ENCODE results near the gene APOM. TPM values are rescaled to one million over a fixed set of nuclear protein-coding genes. Genes with fewer than 3 reads are reported as not detected.

Gene APOM
- total and polyA plus RNA-seq, 11 donors = 0.54 to 6.6 (median 1.8) TPM

- intact Hi-C loops (cut with DNase I) = loop anchor here in 4 of 10 donors (2.0 to 5.0 kb wide), 3 partner anchors 26 to 129 kb away; partner anchors contain the start of genes DDAH2 (in 2 of the 4) and CLIC1 (in 1 of the 4)
- 1 to 2% (median 1%) methylated on average over 38 to 54 of the region's 54 CpGs for WGBS, 4 donors
- Histone ChIP-seq H3K27me3 (no peaks in the 10 kb centered on the region), H3K4me1 (peaks cover 3 to 30% (median 21%) of the 10 kb centered on the region in 12 donors), H3K9me3 (no peaks in the 10 kb centered on the region), H3K4me3 (peak within 1 kb of the TSS; percentile 58 to 99 (median 78)), H3K27ac (peak within 1 kb of the TSS; percentile 90 to 100 (median 98)), H3K36me3 (peaks cover 0 to 32% (median 25%) of the 10 kb centered on the region in 9 donors)
- DNase-seq (peak; percentile 99 to 100 (median 99)), ATAC-seq (peak; percentile 96 to 99 (median 98))
- TF ChIP-seq CTCF (IDR thresholded peaks at IDR 0.05) (peak in 2 of 12 donors; percentile 14 to 20), POLR2A (IDR thresholded peaks at IDR 0.05) (peak; percentile 88 to 98)
Observed at GRCh38 chr6:31702819-31703716, 47.4 kb downstream of the APOM start, which contains the start of gene ABHD16A. TSS of gene ABHD16A (minus strand) at chr6:31703324. CDS start at chr6:31703281, 43 bp downstream.

- ATAC-seq = no peak
- Histone ChIP-seq H3K27ac (no peak overlapping the region), H3K36me3 (peaks cover 0 to 6% (median 2%) of the 10 kb centered on the region in 9 donors), H3K27me3 (no peaks in the 10 kb centered on the region), H3K4me1 (peaks cover 3 to 25% (median 18%) of the 10 kb centered on the region in 12 donors), H3K9me3 (no peaks in the 10 kb centered on the region), H3K4me3 (no peak overlapping the region)
- intact Hi-C loops (cut with DNase I) = no loop called here
- WGBS, 4 donors = 90 to 94% (median 93%) methylated on average over 6 of the region's 6 CpGs
- no peak for TF ChIP-seq POLR2A (IDR thresholded peaks at IDR 0.05)
- TF ChIP-seq CTCF (IDR thresholded peaks at IDR 0.05) = no peak
- DNase-seq = peak in 1 of 5 donors; percentile 3
Observed at GRCh38 chr6:31705931-31706330, 50.2 kb downstream of the APOM start.

- ATAC-seq = no peak
- DNase-seq = peak in 1 of 5 donors; percentile 15
- 8 to 31% (median 22%) methylated on average over 3 of the region's 3 CpGs for WGBS, 4 donors
- intact Hi-C loops (cut with DNase I) = no loop called here
- H3K9me3 ChIP-seq = no peaks in the 10 kb centered on the region
- no peak within 1 kb of the TSS for H3K4me3 ChIP-seq
- TF ChIP-seq POLR2A (IDR thresholded peaks at IDR 0.05) = no peak
- TF ChIP-seq CTCF (IDR thresholded peaks at IDR 0.05) = no peak
- H3K27me3 ChIP-seq = no peaks in the 10 kb centered on the region
- H3K4me1 ChIP-seq = peaks cover 3 to 24% (median 11%) of the 10 kb centered on the region in 12 donors
- H3K27ac ChIP-seq = no peak within 1 kb of the TSS
- no peaks in the 10 kb centered on the region for H3K36me3 ChIP-seq
Observed at GRCh38 chr6:31706599-31706998, 50.9 kb downstream of the APOM start, which contains the start of gene LY6G6F. TSS of gene LY6G6F (plus strand) at chr6:31706866. CDS start at chr6:31706907, 41 bp downstream.

GRCh38 chr6:31707701-31708100 is 52.0 kb downstream of the APOM start:
- Histone ChIP-seq H3K4me1 (peaks cover 0 to 16% (median 5%) of the 10 kb centered on the region in 12 donors), H3K27ac (no peak overlapping the region), H3K4me3 (no peak overlapping the region), H3K36me3 (no peaks in the 10 kb centered on the region), H3K27me3 (no peaks in the 10 kb centered on the region), H3K9me3 (no peaks in the 10 kb centered on the region)
- DNase-seq = peak in 1 of 5 donors; percentile 9
- TF ChIP-seq POLR2A (IDR thresholded peaks at IDR 0.05) (no peak), CTCF (IDR thresholded peaks at IDR 0.05) (no peak)
- intact Hi-C loops (cut with DNase I) = no loop called here
- 86 to 100% (median 92%) methylated on average over 2 to 10 of the region's 10 CpGs for WGBS, 4 donors
- no peak for ATAC-seq
